CD8-positive, alpha-beta memory T cell (primary cell): Measurements from ENCODE around the gene ELOVL3. TPM values are rescaled to one million over a fixed set of nuclear protein-coding genes. Genes with fewer than 3 reads are reported as not detected.

Experiments used
- CTCF ChIA-PET: fragments of 350-600 bp; sonication (Branson Sonifier 250); formaldehyde crosslinking; loops from one replicate; lab custom pipeline; 2021; ENCODE audit warnings: antibody characterized with exemption; lab: Charles Lee
- POLR2A ChIA-PET: fragments of 350-600 bp; sonication (Branson Sonifier 250); formaldehyde crosslinking; loops from one replicate; lab custom pipeline; 2021; ENCODE audit warnings: antibody characterized with exemption; lab: Charles Lee
- DNase-seq, 5 donors: peaks; one replicate each; pipeline versions ENCODE4 v3.0.0 to v3.0.0-alpha.2; 2020 to 2022; ENCODE audit warnings: mixed read lengths in 1 of 5
- H3K27ac ChIP-seq: one replicate; pipeline ENCODE4 v1.7.0; 2013; ENCODE audit warnings: low read depth, mild to moderate bottlenecking, low read length, moderate library complexity
- H3K27me3 ChIP-seq: 2 replicates; pipeline ENCODE4 v1.7.0; 2013; ENCODE audit warnings: low read length, mild to moderate bottlenecking; ENCODE audit not compliant: insufficient read depth, poor library complexity, severe bottlenecking
- H3K36me3 ChIP-seq: 2 replicates; pipeline ENCODE4 v1.7.0; 2013; ENCODE audit warnings: mild to moderate bottlenecking, low read length, moderate library complexity; ENCODE audit not compliant: insufficient read depth
- H3K4me1 ChIP-seq: 2 replicates; pipeline ENCODE4 v1.7.0; 2013; ENCODE audit warnings: mild to moderate bottlenecking, low read length, moderate library complexity; ENCODE audit not compliant: insufficient read depth
- H3K4me3 ChIP-seq: 2 replicates; pipeline ENCODE4 v1.7.0; 2013; ENCODE audit warnings: mild to moderate bottlenecking, low read length
- H3K9me3 ChIP-seq: 2 replicates; pipeline ENCODE4 v1.7.0; 2013; ENCODE audit warnings: mild to moderate bottlenecking, low read length
- H3K27ac Mint-ChIP-seq, 8 donors: one replicate each; pipeline ENCODE4 v1.8.0; 2020 to 2021; ENCODE audit warnings: mixed read lengths in 8 of 8, mild to moderate bottlenecking in 6 of 8, inconsistent platforms in 3 of 8, moderate library complexity in 3 of 8
- H3K27me3 Mint-ChIP-seq, 2 donors: one replicate each; pipeline ENCODE4 v1.8.0; 2020 to 2021; ENCODE audit warnings: mixed read lengths in 2 of 2, mild to moderate bottlenecking in 1 of 2, moderate library complexity in 1 of 2
- H3K36me3 Mint-ChIP-seq, 3 donors: one replicate each; pipeline ENCODE4 v1.8.0; 2020 to 2021; ENCODE audit warnings: mixed read lengths in 3 of 3, inconsistent platforms in 1 of 3, mild to moderate bottlenecking in 1 of 3
- H3K4me1 Mint-ChIP-seq, 3 donors: one replicate each; pipeline ENCODE4 v1.8.0; 2020 to 2021; ENCODE audit warnings: mixed read lengths in 3 of 3, inconsistent platforms in 1 of 3, mild to moderate bottlenecking in 1 of 3
- H3K4me3 Mint-ChIP-seq, 7 donors: one replicate each; pipeline ENCODE4 v1.8.0; 2020 to 2021; ENCODE audit warnings: mixed read lengths in 7 of 7, mild to moderate bottlenecking in 6 of 7, moderate library complexity in 4 of 7, inconsistent platforms in 2 of 7
- H3K9me3 Mint-ChIP-seq, 5 donors: one replicate each; pipeline ENCODE4 v1.8.0; 2020 to 2022; ENCODE audit warnings: mixed read lengths in 5 of 5, mild to moderate bottlenecking in 3 of 5, moderate library complexity in 2 of 5, inconsistent platforms in 1 of 5
- polyA plus RNA-seq: library from polyadenylated mRNA; unstranded; fragments of 300-500 nt; fragmentation: Illumina TruSeq; gene quantifications from one replicate; pipeline ENCODE4 v1.2.3, GENCODE V29; 2021
- total RNA-seq, 2 experiments: library from RNA; stranded (reverse); gene quantifications; one replicate each; pipeline ENCODE4 v1.2.3, GENCODE V29; 2021

The ELOVL3 gene
- total and polyA plus RNA-seq, 3 experiments from 2014 or later, result not detected

DNA sequence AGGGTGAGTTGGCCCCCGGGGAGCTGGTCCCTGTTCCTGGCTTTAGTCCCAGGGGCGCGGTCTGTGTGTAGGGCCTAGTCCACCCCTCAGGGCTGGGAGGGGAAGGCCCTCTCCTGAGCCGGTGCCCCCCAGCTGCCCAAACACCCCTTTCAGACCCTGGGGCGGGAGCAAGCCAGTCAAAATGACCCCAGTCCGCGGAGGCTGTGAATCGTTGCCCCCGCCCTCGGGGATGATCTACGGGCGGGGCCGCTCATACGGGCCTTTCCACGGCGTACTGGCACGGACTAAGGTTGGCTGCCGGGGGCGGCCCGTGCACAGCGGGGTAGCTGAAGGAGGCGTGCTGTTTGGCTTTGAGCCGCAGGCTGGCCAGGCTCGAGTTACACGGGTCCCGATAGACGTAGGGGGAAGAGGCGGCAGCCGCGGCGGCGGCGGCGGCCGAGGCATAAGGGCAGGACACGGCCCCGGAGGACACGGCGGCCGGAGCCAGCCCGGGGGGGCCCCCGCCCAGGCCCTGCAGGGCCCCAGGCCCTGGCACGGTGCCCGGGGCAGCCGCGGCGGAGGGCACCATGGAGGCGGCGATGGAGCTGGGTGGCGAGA is 4.3 kb downstream of the ELOVL3 start:
- Histone ChIP-seq H3K4me1 (peaks cover 18% of the 10 kb centered on the region), H3K27ac (no peak overlapping the region), H3K27me3 (peaks cover 27% of the 10 kb centered on the region), H3K9me3 (no peaks in the 10 kb centered on the region), H3K4me3 (peak overlapping the region; percentile 66), H3K36me3 (no peaks in the 10 kb centered on the region)
- Mint-ChIP-seq H3K27me3 (peaks cover 26 to 53% of the 10 kb centered on the region in 2 donors), H3K36me3 (no peaks in the 10 kb centered on the region), H3K27ac (peak overlapping the region in 3 of 8 donors; percentile 33 to 66 (median 63)), H3K4me3 (peak overlapping the region; percentile 80 to 92 (median 85)), H3K9me3 (no peaks in the 10 kb centered on the region), H3K4me1 (peaks cover 16 to 32% (median 23%) of the 10 kb centered on the region in 3 donors)
- POLR2A ChIA-PET, result interaction anchor here (0.5 to 2.3 kb wide), 8 partner anchors 15 to 353 kb away, joined by 3 to 13 read pairs (median 6); partner anchors contain the start of genes GBF1 and NFKB2
- DNase-seq, result peak in 4 of 5 donors; percentile 12 to 58 (median 22)
- CTCF ChIA-PET, result interaction anchor here (0.9 to 11.9 kb wide), 48 partner anchors 9 to 352 kb away, joined by 3 to 327 read pairs (median 5); partner anchors contain the start of genes FBXL15, GBF1, NFKB2 and NOLC1

DNA sequence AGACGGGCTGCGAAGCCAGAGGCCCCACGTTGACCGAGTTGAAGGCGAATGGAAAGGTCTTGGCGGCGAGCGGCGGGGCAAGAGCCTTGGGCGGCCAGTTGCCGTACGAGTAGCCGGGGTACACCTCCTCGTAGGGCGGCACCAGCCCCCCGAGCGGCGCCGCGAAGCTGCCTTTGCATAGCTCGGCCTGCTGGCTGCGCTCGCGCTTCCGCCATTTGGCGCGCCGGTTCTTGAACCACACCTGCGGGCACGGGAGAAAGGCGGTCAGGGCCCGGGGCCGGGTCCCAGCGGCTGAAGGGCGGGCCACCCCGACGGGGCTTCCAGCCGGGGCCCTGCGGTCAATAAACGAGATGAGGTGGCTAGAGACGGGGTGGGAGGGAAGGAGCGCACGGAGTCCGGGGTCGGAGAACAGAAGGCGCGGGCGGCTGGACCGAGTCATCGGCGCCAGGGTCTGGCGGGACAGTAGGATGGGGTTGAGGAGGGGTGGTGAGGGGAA is 4.8 kb downstream of the ELOVL3 start:
- H3K27ac Mint-ChIP-seq, result peak overlapping the region in 2 of 8 donors; percentile 19 to 33
- H3K4me3 Mint-ChIP-seq, result peak overlapping the region; percentile 75 to 87 (median 80)
- peaks cover 27% of the 10 kb centered on the region for H3K27me3 ChIP-seq
- peaks cover 18% of the 10 kb centered on the region for H3K4me1 ChIP-seq
- peak; percentile 24 to 70 (median 39) for DNase-seq
- peaks cover 29 to 55% of the 10 kb centered on the region in 2 donors for H3K27me3 Mint-ChIP-seq
- H3K27ac ChIP-seq, result no peak overlapping the region
- ChIA-PET CTCF (interaction anchor here (1.0 to 11.9 kb wide), 36 partner anchors 9 to 352 kb away, joined by 3 to 327 read pairs (median 7); partner anchors contain the start of genes FBXL15, GBF1, NFKB2 and NOLC1), POLR2A (interaction anchor here (0.6 to 2.3 kb wide), 7 partner anchors 15 to 353 kb away, joined by 3 to 13 read pairs (median 6); partner anchors contain the start of genes GBF1 and NFKB2)
- no peaks in the 10 kb centered on the region for H3K9me3 ChIP-seq
- peaks cover 13 to 28% (median 20%) of the 10 kb centered on the region in 3 donors for H3K4me1 Mint-ChIP-seq
- peak overlapping the region; percentile 66 for H3K4me3 ChIP-seq
- H3K36me3 Mint-ChIP-seq, result no peaks in the 10 kb centered on the region
- H3K36me3 ChIP-seq, result no peaks in the 10 kb centered on the region
- H3K9me3 Mint-ChIP-seq, result no peaks in the 10 kb centered on the region

DNA sequence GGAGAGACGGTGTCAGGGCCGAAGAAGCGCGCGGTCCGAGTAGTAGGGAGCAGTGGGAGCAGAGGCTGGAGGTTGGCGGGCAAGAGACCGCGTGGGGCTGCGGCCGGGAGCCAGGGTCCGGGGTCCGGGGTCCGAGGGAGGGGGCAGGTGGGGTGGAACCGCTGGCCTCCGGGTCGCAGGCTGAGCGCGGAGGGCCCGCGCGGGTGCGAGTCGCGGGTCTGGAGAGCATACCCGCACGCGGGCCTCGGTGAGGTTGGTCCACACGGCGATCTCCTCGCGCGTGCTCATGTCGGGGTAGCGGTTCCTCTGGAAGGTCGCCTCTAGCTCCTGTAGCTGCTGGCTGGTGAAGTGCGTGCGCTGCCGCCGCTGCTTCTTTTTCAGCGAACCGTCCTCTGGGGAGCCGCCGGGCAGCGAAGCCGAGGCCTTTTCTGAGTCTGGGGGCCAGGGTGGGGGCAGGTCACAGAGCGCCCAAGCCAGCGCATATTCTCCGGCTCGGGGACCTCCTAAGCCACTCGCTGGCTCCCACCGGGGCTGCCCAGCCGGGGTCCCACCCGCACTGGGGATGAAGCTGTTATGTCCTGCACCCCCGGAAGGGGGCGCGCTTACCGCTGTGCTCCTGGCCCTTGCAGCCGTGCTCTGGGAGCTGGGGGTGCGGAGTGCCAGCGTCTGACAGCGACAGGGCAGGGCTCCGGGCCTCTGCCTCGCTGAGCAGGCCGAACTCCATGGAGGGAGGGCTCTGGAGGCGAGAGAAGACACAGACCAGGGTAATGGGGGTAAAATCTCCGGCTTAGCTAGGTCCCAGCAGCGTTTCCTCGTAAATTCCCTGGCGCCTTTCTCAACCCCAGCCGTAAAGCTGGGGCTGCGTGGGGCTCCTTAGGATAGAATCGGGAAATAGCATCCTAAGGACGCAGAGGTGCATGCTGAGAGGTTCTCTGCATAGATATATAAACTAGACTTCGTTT is 5.5 kb downstream of the ELOVL3 start:
- H3K36me3 Mint-ChIP-seq, result no peaks in the 10 kb centered on the region
- Histone ChIP-seq H3K27me3 (peaks cover 27% of the 10 kb centered on the region), H3K4me1 (peaks cover 13% of the 10 kb centered on the region), H3K4me3 (peak overlapping the region; percentile 66), H3K27ac (no peak overlapping the region), H3K36me3 (no peaks in the 10 kb centered on the region), H3K9me3 (no peaks in the 10 kb centered on the region)
- peak; percentile 57 to 76 (median 64) for DNase-seq
- ChIA-PET POLR2A (interaction anchor here (0.6 to 2.3 kb wide), 7 partner anchors 14 to 246 kb away, joined by 3 to 13 read pairs (median 5); partner anchors contain the start of genes GBF1, NFKB2 and NOLC1), CTCF (interaction anchor here (0.7 to 11.9 kb wide), 34 partner anchors 8 to 351 kb away, joined by 3 to 327 read pairs (median 6); partner anchors contain the start of genes FBXL15, GBF1, NFKB2 and NOLC1)
- peaks cover 7 to 21% (median 13%) of the 10 kb centered on the region in 3 donors for H3K4me1 Mint-ChIP-seq
- H3K27me3 Mint-ChIP-seq, result peaks cover 32 to 50% of the 10 kb centered on the region in 2 donors
- H3K9me3 Mint-ChIP-seq, result no peaks in the 10 kb centered on the region
- H3K27ac Mint-ChIP-seq, result no peak overlapping the region
- peak overlapping the region; percentile 63 to 87 (median 80) for H3K4me3 Mint-ChIP-seq

DNA sequence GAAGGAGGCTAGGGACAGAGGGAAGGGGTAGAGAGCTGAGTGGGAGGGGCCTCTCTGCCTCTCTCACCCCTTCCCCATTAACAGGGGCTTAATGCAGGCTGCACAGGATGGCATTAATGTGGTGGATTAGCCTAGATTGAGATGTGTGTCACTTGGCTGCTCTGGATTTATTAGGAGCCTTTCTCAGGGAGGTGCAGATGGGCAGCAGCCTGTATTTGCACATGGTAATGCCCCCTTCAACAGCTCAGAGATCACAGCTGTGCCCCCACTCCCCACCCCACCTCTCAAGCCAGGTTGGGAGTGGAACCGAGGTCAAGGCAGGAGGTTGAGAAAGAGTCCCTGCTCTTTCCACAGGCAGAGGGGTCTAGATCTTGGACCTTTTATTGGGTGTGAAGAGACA is 7.9 kb downstream of the ELOVL3 start:
- Histone ChIP-seq H3K36me3 (no peaks in the 10 kb centered on the region), H3K4me3 (no peak overlapping the region), H3K4me1 (peaks cover 10% of the 10 kb centered on the region), H3K27ac (no peak overlapping the region), H3K9me3 (no peaks in the 10 kb centered on the region), H3K27me3 (peaks cover 11% of the 10 kb centered on the region)
- no peak overlapping the region for H3K4me3 Mint-ChIP-seq
- H3K9me3 Mint-ChIP-seq, result no peaks in the 10 kb centered on the region
- peak overlapping the region in 1 of 8 donors; percentile 76 for H3K27ac Mint-ChIP-seq
- CTCF ChIA-PET, result interaction anchor here (1.3 to 11.9 kb wide), 3 partner anchors 10 to 267 kb away, joined by 3 to 327 read pairs (median 50); partner anchors contain the start of gene GBF1
- no peaks in the 10 kb centered on the region for H3K36me3 Mint-ChIP-seq
- H3K4me1 Mint-ChIP-seq, result peaks cover 6 to 17% (median 9%) of the 10 kb centered on the region in 3 donors
- POLR2A ChIA-PET, result interaction anchor here (0.6 kb wide), 1 partner anchor 62 kb away, joined by 4 read pairs; no protein-coding TSS in a partner anchor
- H3K27me3 Mint-ChIP-seq, result peaks cover 26 to 28% of the 10 kb centered on the region in 2 donors
- no peak for DNase-seq

DNA sequence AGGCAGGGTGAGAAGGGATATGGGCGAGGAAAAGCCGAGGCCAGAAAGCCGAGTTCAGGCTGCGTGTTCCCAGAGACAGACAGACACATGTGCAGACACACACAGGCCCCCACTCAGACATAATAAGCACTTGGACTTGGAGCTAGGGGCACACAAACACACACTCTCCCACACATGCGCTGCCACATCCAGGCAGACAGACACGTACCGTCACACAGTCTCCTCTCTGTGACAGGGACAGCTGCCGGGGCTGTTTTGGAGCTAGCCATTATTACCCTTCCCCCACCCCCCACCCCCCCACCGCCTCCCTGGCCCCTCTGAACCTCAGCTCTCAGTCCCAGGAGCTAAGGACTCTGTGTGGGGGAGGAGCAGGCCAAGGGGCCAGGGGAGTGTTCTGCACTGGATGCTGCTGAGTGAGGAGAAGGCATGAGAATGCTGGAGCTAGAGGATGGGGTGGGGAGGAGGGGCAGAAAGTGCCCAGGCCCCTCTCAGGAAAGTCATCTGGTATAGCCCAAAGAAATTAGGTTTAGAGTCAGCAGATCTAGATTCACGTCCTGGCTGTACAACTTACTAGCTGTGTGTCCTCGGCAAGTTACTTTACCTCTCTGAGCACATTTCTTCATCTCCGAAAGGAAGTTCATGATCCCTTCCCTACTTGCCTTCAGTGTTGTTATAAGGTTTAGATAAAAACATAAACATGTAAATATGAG is 8.9 kb downstream of the ELOVL3 start:
- Mint-ChIP-seq H3K9me3 (no peaks in the 10 kb centered on the region), H3K4me1 (peaks cover 1 to 13% (median 4%) of the 10 kb centered on the region in 3 donors), H3K4me3 (no peak overlapping the region), H3K27ac (no peak overlapping the region), H3K27me3 (peaks cover 18% of the 10 kb centered on the region in 2 donors), H3K36me3 (no peaks in the 10 kb centered on the region)
- Histone ChIP-seq H3K9me3 (no peaks in the 10 kb centered on the region), H3K36me3 (no peaks in the 10 kb centered on the region), H3K4me1 (peaks cover 8% of the 10 kb centered on the region), H3K27me3 (peaks cover 5% of the 10 kb centered on the region), H3K4me3 (no peak overlapping the region), H3K27ac (no peak overlapping the region)
- ChIA-PET POLR2A (no interaction called here), CTCF (interaction anchor here (6.2 to 11.9 kb wide), 2 partner anchors 9 to 118 kb away, joined by 50 to 327 read pairs; partner anchors contain the start of gene GBF1)
- no peak for DNase-seq

DNA sequence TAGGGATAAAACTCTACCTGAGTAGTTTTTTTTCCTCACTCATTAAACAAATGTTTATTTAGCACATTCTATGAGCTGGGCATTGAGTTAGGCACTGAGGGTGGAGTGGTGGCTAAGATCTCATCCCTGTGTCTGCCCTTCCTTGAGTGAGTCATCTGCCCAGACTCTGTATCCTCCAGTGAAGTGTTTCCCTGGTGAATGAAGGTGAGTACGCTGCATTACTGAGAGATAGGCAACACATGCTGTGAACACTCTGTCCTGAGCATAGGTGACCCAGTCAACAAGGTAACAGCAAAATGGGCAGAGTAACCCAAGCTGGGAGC is 9.5 kb downstream of the ELOVL3 start:
- no peak overlapping the region for H3K4me3 ChIP-seq
- Mint-ChIP-seq H3K9me3 (no peaks in the 10 kb centered on the region), H3K27me3 (peaks cover 19 to 22% of the 10 kb centered on the region in 2 donors), H3K4me1 (peaks cover 1 to 12% (median 8%) of the 10 kb centered on the region in 3 donors), H3K4me3 (no peak overlapping the region), H3K36me3 (no peaks in the 10 kb centered on the region), H3K27ac (no peak overlapping the region)
- H3K36me3 ChIP-seq, result no peaks in the 10 kb centered on the region
- H3K9me3 ChIP-seq, result no peaks in the 10 kb centered on the region
- DNase-seq, result no peak
- H3K27me3 ChIP-seq, result peaks cover under 1% of the 10 kb centered on the region
- H3K27ac ChIP-seq, result no peak overlapping the region
- ChIA-PET CTCF (interaction anchor here (11.9 kb wide), 1 partner anchor 117 kb away, joined by 327 read pairs; no protein-coding TSS in a partner anchor), POLR2A (no interaction called here)
- H3K4me1 ChIP-seq, result peaks cover 4% of the 10 kb centered on the region

DNA sequence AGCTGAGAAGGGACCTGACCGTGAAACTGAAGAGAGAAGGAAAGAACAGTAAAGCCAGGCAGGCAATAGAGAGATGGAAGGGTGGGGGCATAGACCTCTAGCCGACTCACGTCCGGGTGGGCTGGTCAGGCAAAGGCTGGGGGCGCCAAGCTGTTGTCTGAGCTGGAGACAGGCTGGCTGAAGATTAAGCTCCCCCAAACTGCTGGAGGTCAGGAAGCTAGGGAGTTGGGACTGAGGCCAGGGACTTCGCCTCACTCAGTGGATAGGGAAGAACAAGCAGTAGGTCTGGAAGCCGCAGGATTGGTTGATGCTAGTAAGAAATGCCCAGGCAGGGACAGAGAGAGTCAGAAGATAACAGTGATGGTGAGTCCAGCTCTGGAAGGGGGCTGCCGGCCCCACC is 9.9 kb downstream of the ELOVL3 start:
- DNase-seq, result no peak
- H3K27me3 Mint-ChIP-seq, result peaks cover 19 to 22% of the 10 kb centered on the region in 2 donors
- Histone ChIP-seq H3K9me3 (no peaks in the 10 kb centered on the region), H3K27ac (no peak overlapping the region), H3K27me3 (peaks cover 4% of the 10 kb centered on the region), H3K36me3 (no peaks in the 10 kb centered on the region), H3K4me3 (no peak overlapping the region), H3K4me1 (peaks cover 9% of the 10 kb centered on the region)
- ChIA-PET POLR2A (no interaction called here), CTCF (interaction anchor here (1.0 to 11.9 kb wide), 2 partner anchors 87 to 117 kb away, joined by 3 to 327 read pairs; no protein-coding TSS in a partner anchor)
- no peaks in the 10 kb centered on the region for H3K36me3 Mint-ChIP-seq
- no peak overlapping the region for H3K4me3 Mint-ChIP-seq
- no peak overlapping the region for H3K27ac Mint-ChIP-seq
- H3K9me3 Mint-ChIP-seq, result no peaks in the 10 kb centered on the region
- peaks cover 3 to 14% (median 11%) of the 10 kb centered on the region in 3 donors for H3K4me1 Mint-ChIP-seq
